GM21619 (cell line): ENCODE data around the gene RAP1GDS1.
"Not testable (repeated sequence)": the region's sequence is repeated elsewhere in the genome, so short reads cannot be mapped to it uniquely, and the experiment has no call there.

Experiments
- ATAC-seq: cut with Tn5 transposase; IDR thresholded peaks from one replicate; pipeline ENCODE4 v1.9.1; 2021; ENCODE audit not compliant: unreplicated experiment

RAP1GDS1 gene

GRCh38 chr4:98479590-98479989, 218.4 kb downstream of the RAP1GDS1 start:
- not testable (repeated sequence) for ATAC-seq

- ATAC-seq: no peak
Measured at GRCh38 chr4:98480535-98480934, 219.4 kb downstream of the RAP1GDS1 start.

- ATAC-seq: no peak
Measured at GRCh38 chr4:98481167-98481566, 220.0 kb downstream of the RAP1GDS1 start.

GRCh38 chr4:98482503-98482846, 221.3 kb downstream of the RAP1GDS1 start:
- peak; percentile 10 for ATAC-seq

GRCh38 chr4:98482847-98483806, 221.9 kb downstream of the RAP1GDS1 start:
- peak; percentile 90 for ATAC-seq

GRCh38 chr4:98484031-98484430, 222.8 kb downstream of the RAP1GDS1 start:
- no peak for ATAC-seq

GRCh38 chr4:98485816-98486345, 224.7 kb downstream of the RAP1GDS1 start:
- no peak for ATAC-seq

- no peak for ATAC-seq
Measured at GRCh38 chr4:98490251-98490650, 229.1 kb downstream of the RAP1GDS1 start.

GRCh38 chr4:98491899-98492559, 230.8 kb downstream of the RAP1GDS1 start:
- ATAC-seq: no peak

GRCh38 chr4:98493296-98493695, 232.1 kb downstream of the RAP1GDS1 start:
- peak; percentile 74 for ATAC-seq
